ENCODE measurements around the gene UBE2J2.

The UBE2J2 gene

DNA sequence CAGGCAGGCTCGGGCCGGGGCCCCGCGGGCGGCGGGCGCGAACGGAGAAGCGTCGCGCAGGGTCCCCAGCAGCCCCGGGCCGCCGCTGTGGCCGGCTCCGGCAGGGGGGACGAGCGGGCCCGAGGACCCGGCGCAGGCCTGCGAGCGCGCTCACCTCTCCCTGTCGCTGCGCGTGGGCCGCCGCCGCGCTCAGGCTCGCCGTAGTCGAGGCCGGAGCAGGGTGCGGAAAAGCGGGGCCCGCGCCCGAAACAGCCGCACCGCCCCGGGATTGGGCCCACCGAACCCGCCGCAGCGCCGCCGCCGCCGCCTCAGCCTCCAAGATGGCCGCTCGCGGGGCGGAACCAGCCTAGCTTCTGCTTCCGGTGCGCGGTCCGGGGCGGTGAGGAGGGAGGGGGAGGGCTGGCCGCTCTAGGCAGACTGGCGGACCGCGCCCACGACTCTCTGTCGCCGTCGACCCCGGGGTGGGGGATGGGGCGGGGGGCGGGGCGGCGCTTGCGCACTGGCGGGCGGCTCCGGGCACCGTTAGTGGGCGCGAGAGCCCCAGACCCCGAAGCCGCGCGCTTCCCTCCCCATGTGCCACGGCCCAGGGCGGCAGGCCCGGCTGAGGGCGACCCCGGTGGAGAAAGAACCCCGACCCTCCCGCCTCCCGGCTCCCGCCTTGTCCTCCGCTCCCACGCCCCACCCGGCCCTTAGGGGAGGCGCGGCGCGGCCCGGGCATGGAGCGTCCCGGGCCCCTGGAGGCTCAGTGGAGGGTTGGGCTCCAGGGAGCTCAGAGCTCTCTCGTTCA is at the start of gene UBE2J2:
TSS of gene UBE2J2 (minus strand) at position 343 of the 787 bp plus-strand sequence. CDS start 5,862 bp downstream, outside the sequence.
- TF ChIP-seq, protein P1, sequence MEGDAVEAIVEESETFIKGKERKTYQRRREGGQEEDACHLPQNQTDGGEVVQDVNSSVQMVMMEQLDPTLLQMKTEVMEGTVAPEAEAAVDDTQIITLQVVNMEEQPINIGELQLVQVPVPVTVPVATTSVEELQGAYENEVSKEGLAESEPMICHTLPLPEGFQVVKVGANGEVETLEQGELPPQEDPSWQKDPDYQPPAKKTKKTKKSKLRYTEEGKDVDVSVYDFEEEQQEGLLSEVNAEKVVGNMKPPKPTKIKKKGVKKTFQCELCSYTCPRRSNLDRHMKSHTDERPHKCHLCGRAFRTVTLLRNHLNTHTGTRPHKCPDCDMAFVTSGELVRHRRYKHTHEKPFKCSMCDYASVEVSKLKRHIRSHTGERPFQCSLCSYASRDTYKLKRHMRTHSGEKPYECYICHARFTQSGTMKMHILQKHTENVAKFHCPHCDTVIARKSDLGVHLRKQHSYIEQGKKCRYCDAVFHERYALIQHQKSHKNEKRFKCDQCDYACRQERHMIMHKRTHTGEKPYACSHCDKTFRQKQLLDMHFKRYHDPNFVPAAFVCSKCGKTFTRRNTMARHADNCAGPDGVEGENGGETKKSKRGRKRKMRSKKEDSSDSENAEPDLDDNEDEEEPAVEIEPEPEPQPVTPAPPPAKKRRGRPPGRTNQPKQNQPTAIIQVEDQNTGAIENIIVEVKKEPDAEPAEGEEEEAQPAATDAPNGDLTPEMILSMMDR (IDR thresholded peaks at IDR 0.05; ENCODE audit: low read length): no peak
- TF ChIP-seq EZH2 (IDR thresholded peaks at IDR 0.05; ENCODE audit: borderline replicate concordance, low read length): no peak
- peaks cover 17% of the 10 kb centered on the region for H3K36me3 ChIP-seq (ENCODE audit: insufficient read depth, low read length)
- H3K4me2 ChIP-seq (ENCODE audit: low read length): peak within 1 kb of the TSS; percentile 99
- peaks cover 38% of the 10 kb centered on the region for H3K79me2 ChIP-seq (ENCODE audit: insufficient read depth, low read length)
- peaks cover 3% of the 10 kb centered on the region; the same call in 1 of the 2 replicates for H3K9me3 ChIP-seq (ENCODE audit: low read length)
- H3K27ac ChIP-seq (ENCODE audit: low read depth, low read length, poor library complexity, severe bottlenecking): no peak within 1 kb of the TSS
- no peaks in the 10 kb centered on the region for H3K9me2 ChIP-seq (ENCODE audit: low read depth, low read length)
- H3K4me1 ChIP-seq (ENCODE audit: insufficient read depth, low read length, severe bottlenecking): peaks cover 28% of the 10 kb centered on the region
- no peaks in the 10 kb centered on the region for H4K20me1 ChIP-seq (ENCODE audit: insufficient read depth, low read length)
- peak within 1 kb of the TSS; percentile 94 for H3K9ac ChIP-seq (ENCODE audit: low read length)
- H3K4me3 ChIP-seq (ENCODE audit: low read depth, low read length, poor library complexity, severe bottlenecking): peak within 1 kb of the TSS; percentile 81
- no peaks in the 10 kb centered on the region for H3F3A ChIP-seq (ENCODE audit: insufficient read depth, low read length)
- no peak within 1 kb of the TSS for H2AFZ ChIP-seq (ENCODE audit: low read length)
- no peaks in the 10 kb centered on the region for H3K27me3 ChIP-seq (ENCODE audit: insufficient read depth, low read length)

GRCh38 chr1:1322952-1323351 is 49.3 kb upstream of the UBE2J2 start:
- H3K4me2 ChIP-seq (ENCODE audit: low read length): peak overlapping the region; percentile 77
- peaks cover 26% of the 10 kb centered on the region for H3K4me1 ChIP-seq (ENCODE audit: insufficient read depth, low read length, severe bottlenecking)
- H3K9me3 ChIP-seq (ENCODE audit: low read length): no peaks in the 10 kb centered on the region
- peaks cover 17% of the 10 kb centered on the region for H3K79me2 ChIP-seq (ENCODE audit: insufficient read depth, low read length)
- H3K9ac ChIP-seq (ENCODE audit: low read length): peak overlapping the region; percentile 46; the same call in 1 of the 2 replicates
- no peaks in the 10 kb centered on the region for H3K9me2 ChIP-seq (ENCODE audit: low read depth, low read length)
- TF ChIP-seq, protein P1 (IDR thresholded peaks at IDR 0.05; ENCODE audit: low read length): no peak
- no peak for TF ChIP-seq EZH2 (IDR thresholded peaks at IDR 0.05; ENCODE audit: borderline replicate concordance, low read length)
- H2AFZ ChIP-seq (ENCODE audit: low read length): no peak overlapping the region
- H3K27ac ChIP-seq (ENCODE audit: low read depth, low read length, poor library complexity, severe bottlenecking): no peak overlapping the region
- no peaks in the 10 kb centered on the region for H4K20me1 ChIP-seq (ENCODE audit: insufficient read depth, low read length)
- peak overlapping the region; percentile 52 for H3K4me3 ChIP-seq (ENCODE audit: low read depth, low read length, poor library complexity, severe bottlenecking)
- peaks cover 37% of the 10 kb centered on the region for H3K36me3 ChIP-seq (ENCODE audit: insufficient read depth, low read length)
- H3F3A ChIP-seq (ENCODE audit: insufficient read depth, low read length): no peaks in the 10 kb centered on the region
- H3K27me3 ChIP-seq (ENCODE audit: insufficient read depth, low read length): no peaks in the 10 kb centered on the region

- H3K4me1 ChIP-seq (ENCODE audit: insufficient read depth, low read length, severe bottlenecking): peaks cover 26% of the 10 kb centered on the region
- H3K9ac ChIP-seq (ENCODE audit: low read length): no peak overlapping the region
- peaks cover 17% of the 10 kb centered on the region for H3K79me2 ChIP-seq (ENCODE audit: insufficient read depth, low read length)
- no peak overlapping the region for H3K4me2 ChIP-seq (ENCODE audit: low read length)
- no peak overlapping the region for H3K27ac ChIP-seq (ENCODE audit: low read depth, low read length, poor library complexity, severe bottlenecking)
- H3K9me3 ChIP-seq (ENCODE audit: low read length): no peaks in the 10 kb centered on the region
- H4K20me1 ChIP-seq (ENCODE audit: insufficient read depth, low read length): no peaks in the 10 kb centered on the region
- no peaks in the 10 kb centered on the region for H3F3A ChIP-seq (ENCODE audit: insufficient read depth, low read length)
- no peak for TF ChIP-seq EZH2 (IDR thresholded peaks at IDR 0.05; ENCODE audit: borderline replicate concordance, low read length)
- TF ChIP-seq, protein P1 (IDR thresholded peaks at IDR 0.05; ENCODE audit: low read length): no peak
- no peaks in the 10 kb centered on the region for H3K27me3 ChIP-seq (ENCODE audit: insufficient read depth, low read length)
- no peak overlapping the region for H3K4me3 ChIP-seq (ENCODE audit: low read depth, low read length, poor library complexity, severe bottlenecking)
- peaks cover 41% of the 10 kb centered on the region for H3K36me3 ChIP-seq (ENCODE audit: insufficient read depth, low read length)
- no peaks in the 10 kb centered on the region for H3K9me2 ChIP-seq (ENCODE audit: low read depth, low read length)
- H2AFZ ChIP-seq (ENCODE audit: low read length): no peak overlapping the region
These were observed 48.8 kb upstream of the UBE2J2 start for GRCh38 chr1:1322418-1322817.
